SH-SY5Y (cell line): ENCODE measurements around the gene TMEM229B.

ENCODE experiments used
- GATA2 ChIP-seq: IDR thresholded peaks from 2 replicates; pipeline ENCODE4 v1.6.1; 2011; ENCODE audit warnings: mild to moderate bottlenecking, low read depth, low read length
- GATA3 ChIP-seq: IDR thresholded peaks from 2 replicates; pipeline ENCODE4 v1.6.1; 2011; ENCODE audit warnings: low read depth, mild to moderate bottlenecking, low read length, moderate library complexity

DNA sequence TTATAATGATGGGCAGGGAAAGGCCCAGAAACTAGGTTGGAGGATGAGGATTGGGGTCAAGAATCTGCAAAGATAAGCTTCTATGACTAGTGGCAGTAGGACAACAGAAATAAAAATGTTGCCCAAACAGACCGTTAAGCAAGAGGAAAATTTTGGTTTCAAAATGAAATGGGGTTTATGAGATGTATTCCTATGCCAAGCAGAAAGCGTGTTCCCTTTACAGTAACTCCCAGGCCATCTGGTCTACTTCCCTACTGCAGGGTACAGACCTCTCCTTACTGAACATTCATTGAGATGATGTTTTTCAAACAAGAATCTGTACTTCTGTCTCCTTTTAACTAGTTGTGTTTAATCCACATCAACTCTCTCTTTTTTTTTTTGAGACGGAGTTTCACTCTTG is 20.4 kb upstream of the TMEM229B start:
- TF ChIP-seq GATA2: no peak
- no peak for TF ChIP-seq GATA3
